GM13977 (cell line): ENCODE measurements around the gene L3MBTL1.

ENCODE experiments used
- DNase-seq: peaks from one replicate; pipeline ENCODE4 v3.0.0; 2012; ENCODE audit warnings: low spot score
- in situ Hi-C: fragments of 300-500 bp; cut with MboI; formaldehyde crosslinking; loops from one replicate; pipeline ENCODE4 v1.12.0; 2022; ENCODE audit warnings: low sequenced_read_pairs, low pct_unique_long_range_greater_than_20kb, mixed read lengths, inconsistent platforms; ENCODE audit not compliant: unreplicated experiment
- TF ChIP-seq, protein P1 (sequence below): IDR thresholded peaks from 2 replicates; pipeline ENCODE4 v1.5.1; 2012; ENCODE audit warnings: mild to moderate bottlenecking, control low read depth; ENCODE audit not compliant: insufficient read depth; ENCODE audit errors: extremely low read depth, missing control alignments

Gene L3MBTL1

DNA sequence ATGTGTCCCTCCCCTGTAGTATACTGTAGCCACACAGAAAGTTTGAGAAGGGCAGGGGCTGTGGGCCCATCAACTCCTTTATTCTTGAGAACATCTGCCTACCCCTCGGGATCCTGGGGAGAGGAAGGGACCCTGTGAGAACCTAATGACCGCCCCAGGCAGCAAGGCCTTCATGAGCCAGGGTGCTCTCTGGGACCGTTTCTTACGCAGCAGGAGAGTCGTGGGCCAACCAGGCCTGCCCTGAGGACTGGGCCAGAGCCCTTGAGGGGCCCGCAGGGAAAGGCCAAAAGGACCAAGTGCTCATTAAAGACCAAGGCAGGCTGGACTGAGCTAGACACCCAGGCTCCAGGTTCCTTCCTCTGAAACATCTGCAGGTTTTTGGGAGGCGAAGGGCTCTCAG lies 56.5 kb downstream of the L3MBTL1 start:
- DNase-seq, result no peak
- TF ChIP-seq, protein P1, sequence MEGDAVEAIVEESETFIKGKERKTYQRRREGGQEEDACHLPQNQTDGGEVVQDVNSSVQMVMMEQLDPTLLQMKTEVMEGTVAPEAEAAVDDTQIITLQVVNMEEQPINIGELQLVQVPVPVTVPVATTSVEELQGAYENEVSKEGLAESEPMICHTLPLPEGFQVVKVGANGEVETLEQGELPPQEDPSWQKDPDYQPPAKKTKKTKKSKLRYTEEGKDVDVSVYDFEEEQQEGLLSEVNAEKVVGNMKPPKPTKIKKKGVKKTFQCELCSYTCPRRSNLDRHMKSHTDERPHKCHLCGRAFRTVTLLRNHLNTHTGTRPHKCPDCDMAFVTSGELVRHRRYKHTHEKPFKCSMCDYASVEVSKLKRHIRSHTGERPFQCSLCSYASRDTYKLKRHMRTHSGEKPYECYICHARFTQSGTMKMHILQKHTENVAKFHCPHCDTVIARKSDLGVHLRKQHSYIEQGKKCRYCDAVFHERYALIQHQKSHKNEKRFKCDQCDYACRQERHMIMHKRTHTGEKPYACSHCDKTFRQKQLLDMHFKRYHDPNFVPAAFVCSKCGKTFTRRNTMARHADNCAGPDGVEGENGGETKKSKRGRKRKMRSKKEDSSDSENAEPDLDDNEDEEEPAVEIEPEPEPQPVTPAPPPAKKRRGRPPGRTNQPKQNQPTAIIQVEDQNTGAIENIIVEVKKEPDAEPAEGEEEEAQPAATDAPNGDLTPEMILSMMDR, result no peak
- in situ Hi-C loops, result no loop called here

DNA sequence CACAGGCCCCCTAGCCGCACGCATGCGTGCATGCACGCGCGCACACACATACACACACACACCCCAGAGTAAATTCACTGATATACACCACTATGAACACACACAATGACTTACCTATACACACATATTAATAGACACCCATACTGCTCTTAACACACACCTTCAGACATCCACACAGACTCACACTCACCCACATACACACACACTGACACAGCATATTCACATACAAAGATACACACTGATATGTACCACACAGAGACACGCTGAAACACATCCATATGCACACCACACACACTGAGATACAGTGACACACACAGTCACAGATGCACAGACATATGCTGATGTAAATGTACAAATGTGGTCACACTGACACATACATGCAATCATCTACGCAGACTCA lies 57.0 kb downstream of the L3MBTL1 start:
- DNase-seq, result no peak
- in situ Hi-C loops, result no loop called here
- TF ChIP-seq, protein P1, result no peak

DNA sequence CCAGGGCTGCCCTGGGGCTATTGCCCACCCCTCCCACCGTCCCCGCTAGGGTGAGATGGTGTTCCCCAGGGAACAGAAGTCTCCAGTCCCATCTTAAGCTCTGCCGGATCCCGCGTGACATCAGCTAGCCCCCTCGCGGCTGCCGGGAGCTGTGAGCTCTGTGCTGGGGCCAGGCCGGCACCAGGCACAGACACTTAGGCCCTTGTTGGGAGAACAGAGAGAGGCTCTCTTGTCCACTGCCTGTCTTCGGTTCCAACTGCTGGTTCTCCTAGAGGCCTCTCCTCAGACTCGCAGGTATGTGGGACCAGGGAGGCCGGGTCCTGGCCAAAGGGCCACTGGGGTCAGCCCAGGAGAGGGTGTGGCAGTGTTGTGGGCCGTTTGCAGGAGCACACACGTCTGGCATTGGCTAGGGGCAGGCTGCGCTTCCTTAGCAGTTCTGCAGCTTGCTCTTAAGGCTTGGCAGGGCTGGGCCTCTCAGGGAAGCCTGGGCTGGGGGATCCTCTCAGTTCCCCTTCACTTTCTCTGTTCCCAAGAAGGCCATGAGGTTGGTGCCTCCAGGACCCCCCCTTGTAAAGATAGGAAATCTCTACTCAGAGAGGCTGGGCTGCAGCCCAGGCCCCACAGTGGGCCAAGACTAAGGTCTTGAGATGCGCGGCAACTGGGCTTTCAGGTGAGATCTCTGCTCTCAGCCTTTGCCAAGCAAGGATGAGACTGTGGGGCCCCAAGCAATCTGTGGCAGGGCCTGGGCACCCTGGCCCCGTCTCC lies 57.7 kb downstream of the L3MBTL1 start:
- no peak for DNase-seq
- TF ChIP-seq, protein P1, result no peak
- in situ Hi-C loops, result no loop called here

DNA sequence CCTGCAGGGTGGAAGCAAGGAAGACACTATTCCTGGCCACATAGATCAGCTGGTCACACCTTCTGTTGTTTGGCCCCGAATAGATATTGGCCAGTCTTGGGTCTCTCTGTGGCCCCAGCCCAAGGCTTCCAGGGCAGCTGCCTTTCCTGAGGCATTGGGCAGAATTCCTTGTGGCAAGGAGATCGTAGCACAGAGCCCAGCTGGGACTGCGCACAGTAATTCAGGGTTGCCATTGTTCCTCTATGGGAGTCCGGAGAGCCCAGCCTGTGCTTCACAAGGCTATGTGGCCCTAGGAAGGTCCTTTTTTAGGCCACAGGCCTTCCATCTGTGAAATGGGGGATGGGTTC lies 58.2 kb downstream of the L3MBTL1 start:
- in situ Hi-C loops, result no loop called here
- TF ChIP-seq, protein P1, result no peak
- no peak for DNase-seq

DNA sequence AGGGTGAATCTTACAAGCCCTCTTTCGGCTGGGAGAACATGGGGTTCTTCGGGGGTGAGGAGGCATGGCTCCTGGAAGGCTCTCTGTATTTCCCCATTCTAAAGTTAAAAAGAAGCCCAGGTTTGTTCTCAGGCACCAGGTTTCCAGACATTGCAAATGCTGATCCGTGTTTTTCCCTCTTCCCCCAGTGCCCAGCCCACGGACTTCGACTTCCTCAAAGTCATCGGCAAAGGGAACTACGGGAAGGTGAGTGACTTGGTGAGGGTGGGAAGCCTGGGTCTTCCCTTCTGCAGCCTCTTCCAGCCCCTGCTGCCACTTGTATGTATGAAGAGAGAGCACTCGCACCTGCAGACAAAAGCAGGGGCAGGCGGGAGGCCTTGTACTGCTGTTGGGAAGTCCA lies 60.0 kb downstream of the L3MBTL1 start:
- DNase-seq, result no peak
- in situ Hi-C loops, result no loop called here
- TF ChIP-seq, protein P1, result no peak

DNA sequence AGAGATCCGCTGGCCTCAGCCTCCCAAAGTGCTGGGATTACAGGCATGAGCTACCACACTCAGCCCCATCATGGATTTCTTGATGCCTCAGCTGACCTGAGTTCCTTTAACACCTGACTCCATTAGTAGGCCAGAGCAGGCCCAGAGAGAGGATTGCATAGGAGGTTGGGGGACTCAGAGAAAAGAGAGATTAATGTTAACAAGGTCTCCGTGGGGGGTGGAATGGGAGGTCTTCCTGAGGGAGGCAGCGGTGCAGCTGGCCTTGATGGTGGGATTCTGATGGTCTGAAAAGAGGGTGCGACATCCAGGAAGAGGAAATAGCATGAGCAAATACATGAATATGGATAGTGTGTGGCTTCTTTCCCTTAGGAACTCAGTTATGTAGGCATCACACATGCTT lies 61.2 kb downstream of the L3MBTL1 start:
- in situ Hi-C loops, result no loop called here
- DNase-seq, result no peak
- TF ChIP-seq, protein P1, result no peak
